ENCODE data around the gene PLCB3. TPM values are rescaled to one million over a fixed set of nuclear protein-coding genes. Genes with fewer than 3 reads are reported as not detected.

PLCB3 gene
- total and polyA plus RNA-seq, 10 of the 15 experiments (the other 5 are each of a cell fraction or from before 2014, with no cell fraction given): 0.03 to 10.3 (median 3.3) TPM

GRCh38 chr11:64291262-64291751, 40.0 kb downstream of the PLCB3 start, which contains the start of gene KCNK4 (continued):
- TF ChIP-seq ZSCAN29 (IDR thresholded peaks at IDR 0.05) (no peak), BHLHE40 (IDR thresholded peaks at IDR 0.05; ENCODE audit: borderline replicate concordance in 1 of 2, low read depth in 2 of 2, low read length in 1 of 2) (no peak)

- Histone ChIP-seq H3K4me2 (ENCODE audit: control insufficient read depth, insufficient read depth) (peak overlapping the region; percentile 48; the same call in 1 of the 2 replicates), H3K27me3 (replicated peaks in 1 of 2; ENCODE audit: control insufficient read depth in 2 of 2, insufficient read depth in 2 of 2, low read length in 1 of 2) (peaks cover 6 to 14% of the 10 kb centered on the region in 2 experiments), H3K79me2 (ENCODE audit: control insufficient read depth, insufficient read depth, low read length) (no peaks in the 10 kb centered on the region), H3K27ac (ENCODE audit: control insufficient read depth, insufficient read depth) (no peak overlapping the region), H3K36me3 (ENCODE audit: control insufficient read depth in 2 of 2, insufficient read depth in 2 of 2, low read length in 1 of 2) (peaks cover 0 to 2% of the 10 kb centered on the region in 2 experiments; a peak in 2 of 4 replicates), H3K9me3 (replicated peaks; ENCODE audit: control insufficient read depth, insufficient read depth, low read length) (no peaks in the 10 kb centered on the region), H3K4me1 (ENCODE audit: control insufficient read depth, insufficient read depth, low read length) (no peaks in the 10 kb centered on the region), H3K4me3 (no peak overlapping the region), H2AFZ (ENCODE audit: control insufficient read depth, low read depth, low read length) (no peak overlapping the region), H4K20me1 (ENCODE audit: control insufficient read depth, insufficient read depth) (no peaks in the 10 kb centered on the region; the same call in 1 of the 2 replicates), H3K9ac (ENCODE audit: control insufficient read depth, insufficient read depth, low read length) (no peak overlapping the region)
- TF ChIP-seq PAX8 (IDR thresholded peaks at IDR 0.05): no peak
- TF ChIP-seq BHLHE40 (IDR thresholded peaks at IDR 0.05; ENCODE audit: borderline replicate concordance in 1 of 2, low read depth in 2 of 2, low read length in 1 of 2): peak in 1 of 2 experiments; percentile 78; a peak in 2 of 4 replicates
- TF ChIP-seq EGR1 (IDR thresholded peaks at IDR 0.05; ENCODE audit: borderline replicate concordance in 1 of 2, low read depth in 2 of 2, low read length in 2 of 2): 0 out of 3 replicates have a peak, but pooled peaks of 1 of the 2 experiments have one; percentile 31
- TF ChIP-seq, protein P1, sequence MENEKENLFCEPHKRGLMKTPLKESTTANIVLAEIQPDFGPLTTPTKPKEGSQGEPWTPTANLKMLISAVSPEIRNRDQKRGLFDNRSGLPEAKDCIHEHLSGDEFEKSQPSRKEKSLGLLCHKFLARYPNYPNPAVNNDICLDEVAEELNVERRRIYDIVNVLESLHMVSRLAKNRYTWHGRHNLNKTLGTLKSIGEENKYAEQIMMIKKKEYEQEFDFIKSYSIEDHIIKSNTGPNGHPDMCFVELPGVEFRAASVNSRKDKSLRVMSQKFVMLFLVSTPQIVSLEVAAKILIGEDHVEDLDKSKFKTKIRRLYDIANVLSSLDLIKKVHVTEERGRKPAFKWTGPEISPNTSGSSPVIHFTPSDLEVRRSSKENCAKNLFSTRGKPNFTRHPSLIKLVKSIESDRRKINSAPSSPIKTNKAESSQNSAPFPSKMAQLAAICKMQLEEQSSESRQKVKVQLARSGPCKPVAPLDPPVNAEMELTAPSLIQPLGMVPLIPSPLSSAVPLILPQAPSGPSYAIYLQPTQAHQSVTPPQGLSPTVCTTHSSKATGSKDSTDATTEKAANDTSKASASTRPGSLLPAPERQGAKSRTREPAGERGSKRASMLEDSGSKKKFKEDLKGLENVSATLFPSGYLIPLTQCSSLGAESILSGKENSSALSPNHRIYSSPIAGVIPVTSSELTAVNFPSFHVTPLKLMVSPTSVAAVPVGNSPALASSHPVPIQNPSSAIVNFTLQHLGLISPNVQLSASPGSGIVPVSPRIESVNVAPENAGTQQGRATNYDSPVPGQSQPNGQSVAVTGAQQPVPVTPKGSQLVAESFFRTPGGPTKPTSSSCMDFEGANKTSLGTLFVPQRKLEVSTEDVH (IDR thresholded peaks at IDR 0.05; ENCODE audit: low read depth, partially characterized antibody): no peak
- TF ChIP-seq HDAC6 (IDR thresholded peaks at IDR 0.05; ENCODE audit: unreplicated experiment): peak; percentile 63
- TF ChIP-seq SUZ12 (IDR thresholded peaks at IDR 0.05; ENCODE audit: unreplicated experiment): peak; percentile 44
- 0 out of 2 replicates have a peak, but pooled peaks have one; percentile 39 for TF ChIP-seq DPF2 (IDR thresholded peaks at IDR 0.05)
- no peak for TF ChIP-seq IKZF2 (IDR thresholded peaks at IDR 0.05)
- TF ChIP-seq, protein P2, sequence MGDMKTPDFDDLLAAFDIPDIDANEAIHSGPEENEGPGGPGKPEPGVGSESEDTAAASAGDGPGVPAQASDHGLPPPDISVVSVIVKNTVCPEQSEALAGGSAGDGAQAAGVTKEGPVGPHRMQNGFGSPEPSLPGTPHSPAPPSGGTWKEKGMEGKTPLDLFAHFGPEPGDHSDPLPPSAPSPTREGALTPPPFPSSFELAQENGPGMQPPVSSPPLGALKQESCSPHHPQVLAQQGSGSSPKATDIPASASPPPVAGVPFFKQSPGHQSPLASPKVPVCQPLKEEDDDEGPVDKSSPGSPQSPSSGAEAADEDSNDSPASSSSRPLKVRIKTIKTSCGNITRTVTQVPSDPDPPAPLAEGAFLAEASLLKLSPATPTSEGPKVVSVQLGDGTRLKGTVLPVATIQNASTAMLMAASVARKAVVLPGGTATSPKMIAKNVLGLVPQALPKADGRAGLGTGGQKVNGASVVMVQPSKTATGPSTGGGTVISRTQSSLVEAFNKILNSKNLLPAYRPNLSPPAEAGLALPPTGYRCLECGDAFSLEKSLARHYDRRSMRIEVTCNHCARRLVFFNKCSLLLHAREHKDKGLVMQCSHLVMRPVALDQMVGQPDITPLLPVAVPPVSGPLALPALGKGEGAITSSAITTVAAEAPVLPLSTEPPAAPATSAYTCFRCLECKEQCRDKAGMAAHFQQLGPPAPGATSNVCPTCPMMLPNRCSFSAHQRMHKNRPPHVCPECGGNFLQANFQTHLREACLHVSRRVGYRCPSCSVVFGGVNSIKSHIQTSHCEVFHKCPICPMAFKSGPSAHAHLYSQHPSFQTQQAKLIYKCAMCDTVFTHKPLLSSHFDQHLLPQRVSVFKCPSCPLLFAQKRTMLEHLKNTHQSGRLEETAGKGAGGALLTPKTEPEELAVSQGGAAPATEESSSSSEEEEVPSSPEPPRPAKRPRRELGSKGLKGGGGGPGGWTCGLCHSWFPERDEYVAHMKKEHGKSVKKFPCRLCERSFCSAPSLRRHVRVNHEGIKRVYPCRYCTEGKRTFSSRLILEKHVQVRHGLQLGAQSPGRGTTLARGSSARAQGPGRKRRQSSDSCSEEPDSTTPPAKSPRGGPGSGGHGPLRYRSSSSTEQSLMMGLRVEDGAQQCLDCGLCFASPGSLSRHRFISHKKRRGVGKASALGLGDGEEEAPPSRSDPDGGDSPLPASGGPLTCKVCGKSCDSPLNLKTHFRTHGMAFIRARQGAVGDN (IDR thresholded peaks at IDR 0.05): no peak
- TF ChIP-seq FOS (IDR thresholded peaks at IDR 0.05; ENCODE audit: borderline replicate concordance, extremely low read depth, insufficient read length): no peak
- no peak for TF ChIP-seq TCF7 (IDR thresholded peaks at IDR 0.05; ENCODE audit: borderline replicate concordance)
- TF ChIP-seq SMAD1 (IDR thresholded peaks at IDR 0.05; ENCODE audit: low read depth, partially characterized antibody): no peak
- no peak for FAIRE-seq
- SMC1A ChIA-PET (ENCODE audit: uncharacterized antibody, unreplicated experiment): no interaction called here
- BruUV-seq (replicated peaks): no TSS peak
- peak; percentile 20; the same call in 2 of the 3 replicates for ATAC-seq
- RAD21 ChIA-PET (ENCODE audit: unreplicated experiment): no interaction called here
- POLR2A ChIA-PET: no interaction called here
- intact Hi-C loops (cut with micrococcal nuclease; ENCODE audit: unreplicated experiment): no loop called here
- WGBS (ENCODE audit: insufficient coverage, insufficient replicate concordance, low lambda C conversion rate, missing lambda C conversion rate): 3% methylated on average over 56 of the region's 96 CpGs
- CTCF ChIA-PET: interaction anchor here (0.8 to 1.9 kb wide), 2 partner anchors 10 to 13 kb away, joined by 3 to 10 read pairs; no protein-coding TSS in a partner anchor
- in situ Hi-C loops (cut with MboI): no loop called here
- no peak for DNase-seq (ENCODE audit: low read depth, low spot score)
Measured at GRCh38 chr11:64291752-64292459, 40.6 kb downstream of the PLCB3 start.
